Dedifferentiated amniotic fluid mesenchymal stem cell (primary cell): ENCODE measurements around the gene GALNS.
"Not testable (repeated sequence)": the region's sequence is repeated elsewhere in the genome, so short reads cannot be mapped to it uniquely, and the experiment has no call there.

ENCODE experiments used
- DNase-seq: peaks from one replicate; pipeline ENCODE4 v3.0.0-alpha.2; 2016; ENCODE audit errors: extremely low spot score

GALNS gene

GRCh38 chr16:88784074-88784855, 72.5 kb downstream of the GALNS start:
- peak; percentile 75 for DNase-seq

GRCh38 chr16:88783391-88784073, 73.2 kb downstream of the GALNS start:
- no peak for DNase-seq

- DNase-seq = peak; percentile 69
Measured at GRCh38 chr16:88782454-88783390, 74.0 kb downstream of the GALNS start.

GRCh38 chr16:88781140-88782077, 75.3 kb downstream of the GALNS start:
- DNase-seq = no peak

GRCh38 chr16:88780142-88781062, 76.3 kb downstream of the GALNS start:
- DNase-seq = no peak

- DNase-seq = no peak
Measured at GRCh38 chr16:88779406-88780141, 77.2 kb downstream of the GALNS start.

- no peak for DNase-seq
Measured at GRCh38 chr16:88778541-88779065, 78.1 kb downstream of the GALNS start.

- DNase-seq = no peak
Measured at GRCh38 chr16:88778271-88778525, 78.5 kb downstream of the GALNS start.

- DNase-seq = no peak
Measured at GRCh38 chr16:88777471-88778270, 79.1 kb downstream of the GALNS start.

GRCh38 chr16:88775825-88776224, 80.9 kb downstream of the GALNS start:
- DNase-seq = no peak

GRCh38 chr16:88774544-88775393, 82.0 kb downstream of the GALNS start:
- DNase-seq = no peak

- DNase-seq = peak; percentile 31
Measured at GRCh38 chr16:88773812-88774291, 82.9 kb downstream of the GALNS start.

- peak; percentile 84 for DNase-seq
Measured at GRCh38 chr16:88772871-88773811, 83.6 kb downstream of the GALNS start.

GRCh38 chr16:88771781-88772180, 85.0 kb downstream of the GALNS start:
- DNase-seq = not testable (repeated sequence)

- no peak for DNase-seq
Measured at GRCh38 chr16:88771294-88771772, 85.4 kb downstream of the GALNS start.
